ENCODE measurements around the gene CFAP20. TPM values are rescaled to one million over a fixed set of nuclear protein-coding genes. Genes with fewer than 3 reads are reported as not detected.
"Not testable (repeated sequence)": the region's sequence is repeated elsewhere in the genome, so short reads cannot be mapped to it uniquely, and the experiment has no call there.

The CFAP20 gene
- total RNA-seq, 4 donors from 2014 or later, result 23.7 to 88.8 (median 59.2) TPM

- no peak for TF ChIP-seq POLR2A (IDR thresholded peaks at IDR 0.05)
- no peak for TF ChIP-seq CTCF (IDR thresholded peaks at IDR 0.05)
- no peaks in the 10 kb centered on the region for H3K36me3 ChIP-seq
- intact Hi-C loops (cut with DNase I; ENCODE audit: low total_unique reads), result no loop called here
- no peaks in the 10 kb centered on the region for H3K4me1 ChIP-seq
- no peaks in the 10 kb centered on the region for H3K27me3 ChIP-seq
- no peak overlapping the region for H3K4me3 ChIP-seq
- H3K9me3 ChIP-seq, result no peaks in the 10 kb centered on the region
- no peak overlapping the region for H3K27ac ChIP-seq
- no peak for DNase-seq
Observed at GRCh38 chr16:58082381-58082780, 46.8 kb downstream of the CFAP20 start.

DNA sequence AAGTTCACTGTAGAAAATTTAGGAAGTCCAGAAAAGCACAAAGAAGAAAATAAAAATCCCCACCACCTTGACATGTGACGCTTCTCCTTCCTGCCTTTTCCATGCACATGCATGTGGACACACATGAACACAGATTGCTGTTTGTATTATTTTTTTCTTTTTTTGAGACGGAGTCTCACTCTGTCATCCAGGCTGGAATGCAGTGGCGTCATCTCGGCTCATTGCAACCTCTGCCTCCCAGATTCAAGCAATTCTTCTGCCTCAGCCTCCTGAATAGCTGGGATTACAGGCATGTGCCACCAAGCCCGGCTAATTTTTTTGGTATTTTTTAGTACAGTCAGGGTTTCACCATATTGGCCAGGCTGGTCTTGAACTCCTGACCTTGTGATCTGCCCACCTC, 48.5 kb downstream of the CFAP20 start:
- intact Hi-C loops (cut with DNase I; ENCODE audit: low total_unique reads), result not testable (repeated sequence)

GRCh38 chr16:58077796-58078195, 51.4 kb downstream of the CFAP20 start:
- Histone ChIP-seq H3K4me3 (no peak overlapping the region), H3K9me3 (no peaks in the 10 kb centered on the region), H3K36me3 (no peaks in the 10 kb centered on the region), H3K27ac (no peak overlapping the region), H3K4me1 (no peaks in the 10 kb centered on the region), H3K27me3 (no peaks in the 10 kb centered on the region)
- no peak for DNase-seq
- intact Hi-C loops (cut with DNase I; ENCODE audit: low total_unique reads), result no loop called here
- no peak for TF ChIP-seq CTCF (IDR thresholded peaks at IDR 0.05)
- TF ChIP-seq POLR2A (IDR thresholded peaks at IDR 0.05), result no peak

More for the DNA sequence above, 48.5 kb downstream of the CFAP20 start:
- H3K27me3 ChIP-seq, DNase-seq, H3K4me1 ChIP-seq, H3K9me3 ChIP-seq, H3K36me3 ChIP-seq, H3K27ac ChIP-seq, H3K4me3 ChIP-seq: not testable (repeated sequence)

GRCh38 chr16:58076514-58076913, 52.7 kb downstream of the CFAP20 start:
- Histone ChIP-seq H3K4me1 (no peaks in the 10 kb centered on the region), H3K27me3 (no peaks in the 10 kb centered on the region), H3K27ac (no peak overlapping the region), H3K4me3 (no peak overlapping the region), H3K36me3 (no peaks in the 10 kb centered on the region), H3K9me3 (no peaks in the 10 kb centered on the region)
- intact Hi-C loops (cut with DNase I; ENCODE audit: low total_unique reads), result no loop called here
- TF ChIP-seq CTCF (IDR thresholded peaks at IDR 0.05), result no peak
- TF ChIP-seq POLR2A (IDR thresholded peaks at IDR 0.05), result no peak
- no peak for DNase-seq

DNA sequence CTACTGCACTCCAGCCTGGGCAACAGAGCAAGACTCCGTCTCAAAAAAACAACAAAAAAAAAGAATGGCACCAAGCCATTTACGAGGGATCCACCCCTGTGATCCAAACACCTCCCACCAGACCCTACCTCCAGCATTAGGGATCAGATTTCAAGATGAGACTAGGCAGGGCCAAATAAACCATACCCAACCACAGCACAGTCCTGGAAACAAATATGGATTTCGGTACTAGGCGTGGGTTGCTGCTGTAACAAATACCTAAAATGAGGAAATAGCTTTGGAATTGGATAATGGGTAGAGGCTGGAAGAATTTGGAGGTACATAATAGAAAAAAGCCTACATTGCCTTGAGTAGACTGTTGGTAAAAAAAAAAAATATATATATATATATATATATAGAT, 54.5 kb downstream of the CFAP20 start:
- no peaks in the 10 kb centered on the region for H3K27me3 ChIP-seq
- no peak for DNase-seq
- intact Hi-C loops (cut with DNase I; ENCODE audit: low total_unique reads), result no loop called here

GRCh38 chr16:58073086-58073485, 56.1 kb downstream of the CFAP20 start:
- H3K36me3 ChIP-seq; H3K27ac ChIP-seq; H3K9me3 ChIP-seq; DNase-seq; H3K27me3 ChIP-seq; H3K4me1 ChIP-seq; H3K4me3 ChIP-seq; intact Hi-C loops (cut with DNase I; ENCODE audit: low total_unique reads): not testable (repeated sequence)

More for the DNA sequence above, 54.5 kb downstream of the CFAP20 start:
- H3K9me3 ChIP-seq, result no peaks in the 10 kb centered on the region
- no peaks in the 10 kb centered on the region for H3K36me3 ChIP-seq
- H3K4me3 ChIP-seq, result no peak overlapping the region
- TF ChIP-seq POLR2A (IDR thresholded peaks at IDR 0.05) (no peak), CTCF (IDR thresholded peaks at IDR 0.05) (no peak)
- no peak overlapping the region for H3K27ac ChIP-seq
- H3K4me1 ChIP-seq, result no peaks in the 10 kb centered on the region

DNA sequence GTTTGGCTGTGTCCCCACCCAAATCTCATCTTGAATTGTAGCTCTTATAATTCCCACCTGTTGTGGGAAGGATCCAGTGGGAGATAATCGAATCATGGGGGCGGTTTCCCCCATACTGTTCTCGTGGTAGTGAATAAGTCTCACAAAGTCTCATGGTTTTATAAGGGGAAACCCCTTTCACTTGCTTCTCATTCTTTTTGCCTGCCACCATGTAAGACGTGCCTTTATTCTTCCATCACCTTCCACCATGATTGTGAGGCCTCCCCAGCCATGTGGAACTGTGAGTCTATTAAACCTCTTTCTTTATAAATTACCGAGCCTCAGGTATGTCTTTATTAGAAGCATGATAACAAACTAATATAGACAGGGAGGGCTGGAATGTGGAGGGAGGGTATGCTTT, 57.0 kb downstream of the CFAP20 start:
- H3K27ac ChIP-seq; H3K9me3 ChIP-seq; H3K36me3 ChIP-seq; H3K4me1 ChIP-seq; H3K27me3 ChIP-seq; DNase-seq; intact Hi-C loops (cut with DNase I; ENCODE audit: low total_unique reads); H3K4me3 ChIP-seq: not testable (repeated sequence)
